PC-3 (cell line): Measurements from ENCODE around the gene TSC22D2. TPM values are rescaled to one million over a fixed set of nuclear protein-coding genes. Genes with fewer than 3 reads are reported as not detected.

Source experiments
- ATAC-seq: fragments of 200-7000 bp; cut with Tn5 transposase; 2 replicates; pipeline ENCODE4 v1.9.1; 2020; ENCODE audit warnings: mild to moderate bottlenecking, moderate library complexity
- BruUV-seq: library from RNA; stranded (reverse); fragments of 400-500 nt; replicated peaks from 2 replicates; lab custom pipeline; 2021; lab: Mats Ljungman, UMichigan
- CTCF ChIA-PET: fragments of 300-600 bp; sonication (Branson Sonifier 250); formaldehyde crosslinking; loops from one replicate; lab custom pipeline; 2022; ENCODE audit warnings: antibody characterized with exemption; lab: Charles Lee
- POLR2A ChIA-PET: fragments of 300-600 bp; sonication (Branson Sonifier 250); formaldehyde crosslinking; loops from one replicate; lab custom pipeline; 2022; ENCODE audit warnings: antibody characterized with exemption; ENCODE audit not compliant: unreplicated experiment; lab: Charles Lee
- DNase-seq: peaks from one replicate; pipeline ENCODE4 v3.0.0-alpha.2; 2015
- H2AFZ ChIP-seq: fragments of 300-600 bp; sonication (generic); 2 replicates; pipeline ENCODE4 v1.6.0; 2016; ENCODE audit warnings: antibody characterized with exemption, low read length
- H3F3A ChIP-seq: fragments of 300-600 bp; sonication (generic); one replicate; pipeline ENCODE4 v1.6.0; 2017; ENCODE audit warnings: antibody characterized with exemption, low read length, control low read depth, mild to moderate bottlenecking; ENCODE audit not compliant: unreplicated experiment
- H3K27ac ChIP-seq: fragments of 300-600 bp; sonication (generic); 2 replicates; pipeline ENCODE4 v1.5.1; 2016; ENCODE audit warnings: mild to moderate bottlenecking, low read length
- H3K27me3 ChIP-seq: fragments of 300-600 bp; sonication (generic); 2 replicates; pipeline ENCODE4 v1.6.1; 2016; ENCODE audit warnings: low read length, mixed read lengths
- H3K36me3 ChIP-seq: fragments of 300-600 bp; sonication (generic); 2 replicates; pipeline ENCODE4 v1.6.1; 2016; ENCODE audit warnings: low read depth, mixed run types, low read length, mixed read lengths
- H3K4me1 ChIP-seq: fragments of 300-600 bp; sonication (generic); 2 replicates; pipeline ENCODE4 v1.5.1; 2016; ENCODE audit warnings: low read length; ENCODE audit not compliant: insufficient read depth
- H3K4me2 ChIP-seq: fragments of 300-600 bp; sonication (generic); 2 replicates; pipeline ENCODE4 v1.6.0; 2016; ENCODE audit warnings: low read length
- H3K4me3 ChIP-seq: fragments of 300-600 bp; sonication (generic); 2 replicates; pipeline ENCODE4 v1.5.1; 2016; ENCODE audit warnings: mild to moderate bottlenecking, low read length, mixed read lengths
- H3K79me2 ChIP-seq: fragments of 300-600 bp; sonication (generic); 2 replicates; pipeline ENCODE4 v1.6.1; 2017; ENCODE audit warnings: low read length, mixed read lengths
- H3K9ac ChIP-seq: fragments of 300-600 bp; sonication (generic); 2 replicates; pipeline ENCODE4 v1.6.0; 2016; ENCODE audit warnings: mild to moderate bottlenecking, low read length
- H3K9me2 ChIP-seq: fragments of 300-600 bp; sonication (generic); replicated peaks from 2 replicates; pipeline ENCODE4 v1.6.1; 2016; ENCODE audit warnings: mixed run types, low read length, mixed read lengths
- H3K9me3 ChIP-seq: fragments of 300-600 bp; sonication (generic); 2 replicates; pipeline ENCODE4 v1.6.1; 2016; ENCODE audit warnings: low read length, mixed read lengths
- H4K20me1 ChIP-seq: fragments of 300-600 bp; sonication (generic); 2 replicates; pipeline ENCODE4 v1.6.1; 2016; ENCODE audit warnings: low read length, mixed read lengths
- CTCF ChIP-seq: fragments of 300-600 bp; sonication (generic); conservative IDR thresholded peaks from 2 replicates; pipeline ENCODE4 v1.5.1; 2017; ENCODE audit warnings: antibody characterized with exemption, low read depth, mild to moderate bottlenecking, low read length
- EZH2 ChIP-seq: fragments of 300-600 bp; sonication (generic); IDR thresholded peaks from one replicate; pipeline ENCODE4 v1.6.1; 2017; ENCODE audit warnings: antibody characterized with exemption, mild to moderate bottlenecking, low read length; ENCODE audit not compliant: unreplicated experiment
- EZH2phosphoT487 ChIP-seq: fragments of 300-600 bp; sonication (generic); IDR thresholded peaks from 2 replicates; pipeline ENCODE4 v1.6.1; 2018; ENCODE audit warnings: mild to moderate bottlenecking, antibody characterized with exemption, low read length, borderline replicate concordance
- intact Hi-C: fragments of 100-400 bp; cut with micrococcal nuclease; formaldehyde crosslinking; loops from 2 replicates; pipeline ENCODE4 v1.9.0; 2023
- total RNA-seq: library from RNA; depleted of rRNA; stranded (reverse); fragments of >200 nt; gene quantifications from 2 replicates; pipeline ENCODE4 v1.2.3, GENCODE V29; 2014

TSC22D2 gene
- total RNA-seq, 1 experiment from 2014 or later: 9.6 TPM

GRCh38 chr3:150480877-150481276 lies 72.8 kb downstream of the TSC22D2 start:
- peaks cover 12% of the 10 kb centered on the region; the same call in 1 of the 2 replicates for H3K9me3 ChIP-seq
- intact Hi-C loops: no loop called here
- no peaks in the 10 kb centered on the region for H3K27me3 ChIP-seq
- no peaks in the 10 kb centered on the region for H3K79me2 ChIP-seq
- H3F3A ChIP-seq: no peaks in the 10 kb centered on the region
- ChIA-PET POLR2A (no interaction called here), CTCF (no interaction called here)
- no peaks in the 10 kb centered on the region for H3K36me3 ChIP-seq
- H3K9ac ChIP-seq: no peak overlapping the region
- no TSS peak for BruUV-seq
- ATAC-seq (no peak), DNase-seq (no peak)
- H3K9me2 ChIP-seq: no peaks in the 10 kb centered on the region
- no peak overlapping the region for H3K27ac ChIP-seq
- H3K4me1 ChIP-seq: no peaks in the 10 kb centered on the region
- H4K20me1 ChIP-seq: no peaks in the 10 kb centered on the region
- H3K4me2 ChIP-seq: no peak overlapping the region
- no peak overlapping the region for H3K4me3 ChIP-seq
- H2AFZ ChIP-seq: no peak overlapping the region
- no peak for TF ChIP-seq EZH2phosphoT487
- TF ChIP-seq CTCF: no peak
- no peak for TF ChIP-seq EZH2

- H3K4me3 ChIP-seq: no peak overlapping the region
- H2AFZ ChIP-seq: no peak overlapping the region
- no peaks in the 10 kb centered on the region for H3K9me2 ChIP-seq
- no peak for ATAC-seq
- no peaks in the 10 kb centered on the region for H3K27me3 ChIP-seq
- H4K20me1 ChIP-seq: no peaks in the 10 kb centered on the region
- H3K9me3 ChIP-seq: peaks cover 12% of the 10 kb centered on the region; the same call in 1 of the 2 replicates
- no peaks in the 10 kb centered on the region for H3K36me3 ChIP-seq
- CTCF ChIA-PET: no interaction called here
- no TSS peak for BruUV-seq
- H3F3A ChIP-seq: no peaks in the 10 kb centered on the region
- H3K9ac ChIP-seq: no peak overlapping the region
- no peaks in the 10 kb centered on the region for H3K79me2 ChIP-seq
- H3K4me1 ChIP-seq: no peaks in the 10 kb centered on the region
- H3K27ac ChIP-seq: no peak overlapping the region
- intact Hi-C loops: no loop called here
- no peak for DNase-seq
- TF ChIP-seq EZH2phosphoT487 (no peak), EZH2 (no peak), CTCF (no peak)
- POLR2A ChIA-PET: no interaction called here
- no peak overlapping the region for H3K4me2 ChIP-seq
Observed at GRCh38 chr3:150483226-150483625, 75.1 kb downstream of the TSC22D2 start.

GRCh38 chr3:150484410-150484809 lies 76.3 kb downstream of the TSC22D2 start:
- no TSS peak for BruUV-seq
- POLR2A ChIA-PET: no interaction called here
- intact Hi-C loops: no loop called here

More at GRCh38 chr3:150484410-150484809, 76.3 kb downstream of the TSC22D2 start:
- H3K4me3 ChIP-seq: no peak overlapping the region
- H3K4me1 ChIP-seq: no peaks in the 10 kb centered on the region
- H3K4me2 ChIP-seq: no peak overlapping the region
- H3K9me2 ChIP-seq: no peaks in the 10 kb centered on the region
- peaks cover 12% of the 10 kb centered on the region; the same call in 1 of the 2 replicates for H3K9me3 ChIP-seq
- TF ChIP-seq CTCF (no peak), EZH2 (no peak), EZH2phosphoT487 (no peak)
- no peaks in the 10 kb centered on the region for H3K79me2 ChIP-seq
- H3K27me3 ChIP-seq: no peaks in the 10 kb centered on the region
- H4K20me1 ChIP-seq: no peaks in the 10 kb centered on the region
- H3K36me3 ChIP-seq: no peaks in the 10 kb centered on the region
- H3K27ac ChIP-seq: no peak overlapping the region
- no peak overlapping the region for H2AFZ ChIP-seq
- no peak for ATAC-seq
- no peak for DNase-seq
- H3K9ac ChIP-seq: no peak overlapping the region
- no peaks in the 10 kb centered on the region for H3F3A ChIP-seq
- CTCF ChIA-PET: no interaction called here
